ENCODE data around the gene WDR7. TPM values are rescaled to one million over a fixed set of nuclear protein-coding genes. Genes with fewer than 3 reads are reported as not detected.

WDR7 gene
- total and polyA plus RNA-seq, 2 experiments from 2014 or later, result 5.9 to 19.0 TPM

DNA sequence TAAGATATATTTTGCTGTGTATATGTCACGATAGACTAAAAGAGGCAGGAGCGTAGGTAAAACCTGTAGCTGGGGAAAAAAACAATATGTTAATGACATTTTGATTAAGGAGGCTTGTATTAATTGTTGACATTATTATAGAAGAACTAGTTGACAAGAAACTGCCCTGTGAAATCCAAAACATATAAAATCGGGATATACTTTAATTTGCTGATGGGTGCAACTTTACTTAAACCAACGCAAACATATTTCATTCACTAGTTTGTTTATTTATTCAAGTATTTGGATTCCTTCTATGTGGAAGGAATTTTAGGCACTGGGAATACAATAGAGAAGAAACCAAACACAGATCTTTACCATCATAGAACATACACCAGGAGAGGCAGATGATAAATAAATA lies 8.0 kb downstream of the WDR7 start:
- no peaks in the 10 kb centered on the region for H3K9me2 ChIP-seq (replicated peaks; ENCODE audit: insufficient read depth)
- TF ChIP-seq, protein P1, sequence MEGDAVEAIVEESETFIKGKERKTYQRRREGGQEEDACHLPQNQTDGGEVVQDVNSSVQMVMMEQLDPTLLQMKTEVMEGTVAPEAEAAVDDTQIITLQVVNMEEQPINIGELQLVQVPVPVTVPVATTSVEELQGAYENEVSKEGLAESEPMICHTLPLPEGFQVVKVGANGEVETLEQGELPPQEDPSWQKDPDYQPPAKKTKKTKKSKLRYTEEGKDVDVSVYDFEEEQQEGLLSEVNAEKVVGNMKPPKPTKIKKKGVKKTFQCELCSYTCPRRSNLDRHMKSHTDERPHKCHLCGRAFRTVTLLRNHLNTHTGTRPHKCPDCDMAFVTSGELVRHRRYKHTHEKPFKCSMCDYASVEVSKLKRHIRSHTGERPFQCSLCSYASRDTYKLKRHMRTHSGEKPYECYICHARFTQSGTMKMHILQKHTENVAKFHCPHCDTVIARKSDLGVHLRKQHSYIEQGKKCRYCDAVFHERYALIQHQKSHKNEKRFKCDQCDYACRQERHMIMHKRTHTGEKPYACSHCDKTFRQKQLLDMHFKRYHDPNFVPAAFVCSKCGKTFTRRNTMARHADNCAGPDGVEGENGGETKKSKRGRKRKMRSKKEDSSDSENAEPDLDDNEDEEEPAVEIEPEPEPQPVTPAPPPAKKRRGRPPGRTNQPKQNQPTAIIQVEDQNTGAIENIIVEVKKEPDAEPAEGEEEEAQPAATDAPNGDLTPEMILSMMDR (IDR thresholded peaks at IDR 0.05; ENCODE audit: poor library complexity), result no peak
- TF ChIP-seq EZH2phosphoT487 (IDR thresholded peaks at IDR 0.05; ENCODE audit: low read depth, severe bottlenecking, unreplicated experiment) (no peak), EZH2 (IDR thresholded peaks at IDR 0.05; ENCODE audit: borderline replicate concordance) (no peak)
- H3K36me3 ChIP-seq (replicated peaks; ENCODE audit: insufficient read depth, low read depth), result no peaks in the 10 kb centered on the region
- WGBS (ENCODE audit: low lambda C conversion rate, missing lambda C conversion rate), result 96% methylated on average over 4 of the region's 4 CpGs
- DNase-seq (ENCODE audit: low spot score), result no peak
- H3K4me1 ChIP-seq (ENCODE audit: insufficient read depth), result peaks cover 6% of the 10 kb centered on the region
- H3K79me2 ChIP-seq, result peaks cover 45% of the 10 kb centered on the region
- H3K9me3 ChIP-seq (ENCODE audit: low read depth), result no peaks in the 10 kb centered on the region
- no peak overlapping the region for H3K27ac ChIP-seq
- no peak overlapping the region for H3K4me3 ChIP-seq
- H3K27me3 ChIP-seq, result no peaks in the 10 kb centered on the region
- H4K20me1 ChIP-seq (ENCODE audit: insufficient read depth, poor library complexity, severe bottlenecking), result no peaks in the 10 kb centered on the region
- no peak overlapping the region for H2AFZ ChIP-seq
- no peak overlapping the region for H3K4me2 ChIP-seq

DNA sequence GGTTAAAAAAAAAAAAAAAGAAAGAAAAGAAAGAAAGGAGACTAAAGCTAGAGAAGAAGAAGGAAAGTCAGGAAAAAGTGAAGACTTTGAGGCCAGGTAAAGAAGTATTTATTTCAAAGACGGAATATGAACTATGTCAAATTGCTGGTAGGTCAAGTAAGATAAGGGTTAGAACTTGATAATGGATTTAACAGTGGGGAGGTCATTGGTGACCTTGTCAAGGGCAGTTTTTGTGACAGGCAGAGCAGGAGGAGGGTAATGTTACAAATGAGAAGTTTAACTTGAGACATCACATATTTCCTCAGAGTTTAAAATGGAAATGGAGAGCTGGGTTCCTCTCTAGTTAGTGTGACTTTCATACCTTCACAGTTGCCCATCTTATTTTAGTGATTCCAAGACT lies 9.5 kb downstream of the WDR7 start:
- H3K9me3 ChIP-seq (ENCODE audit: low read depth), result no peaks in the 10 kb centered on the region
- no peak overlapping the region for H3K4me2 ChIP-seq
- no peaks in the 10 kb centered on the region for H3K27me3 ChIP-seq
- H3K79me2 ChIP-seq, result peaks cover 44% of the 10 kb centered on the region
- no peak for TF ChIP-seq EZH2 (IDR thresholded peaks at IDR 0.05; ENCODE audit: borderline replicate concordance)
- TF ChIP-seq EZH2phosphoT487 (IDR thresholded peaks at IDR 0.05; ENCODE audit: low read depth, severe bottlenecking, unreplicated experiment), result no peak
- TF ChIP-seq, protein P1 (IDR thresholded peaks at IDR 0.05; ENCODE audit: poor library complexity), result no peak
- 81% methylated on average over 1 of the region's 1 CpG for WGBS (ENCODE audit: low lambda C conversion rate, missing lambda C conversion rate)
- H3K4me3 ChIP-seq, result no peak overlapping the region
- H3K36me3 ChIP-seq (replicated peaks; ENCODE audit: insufficient read depth, low read depth), result no peaks in the 10 kb centered on the region
- no peaks in the 10 kb centered on the region for H3K9me2 ChIP-seq (replicated peaks; ENCODE audit: insufficient read depth)
- H3K27ac ChIP-seq, result no peak overlapping the region
- H4K20me1 ChIP-seq (ENCODE audit: insufficient read depth, poor library complexity, severe bottlenecking), result no peaks in the 10 kb centered on the region
- DNase-seq (ENCODE audit: low spot score), result no peak
- H2AFZ ChIP-seq, result no peak overlapping the region
- peaks cover 6% of the 10 kb centered on the region for H3K4me1 ChIP-seq (ENCODE audit: insufficient read depth)

DNA sequence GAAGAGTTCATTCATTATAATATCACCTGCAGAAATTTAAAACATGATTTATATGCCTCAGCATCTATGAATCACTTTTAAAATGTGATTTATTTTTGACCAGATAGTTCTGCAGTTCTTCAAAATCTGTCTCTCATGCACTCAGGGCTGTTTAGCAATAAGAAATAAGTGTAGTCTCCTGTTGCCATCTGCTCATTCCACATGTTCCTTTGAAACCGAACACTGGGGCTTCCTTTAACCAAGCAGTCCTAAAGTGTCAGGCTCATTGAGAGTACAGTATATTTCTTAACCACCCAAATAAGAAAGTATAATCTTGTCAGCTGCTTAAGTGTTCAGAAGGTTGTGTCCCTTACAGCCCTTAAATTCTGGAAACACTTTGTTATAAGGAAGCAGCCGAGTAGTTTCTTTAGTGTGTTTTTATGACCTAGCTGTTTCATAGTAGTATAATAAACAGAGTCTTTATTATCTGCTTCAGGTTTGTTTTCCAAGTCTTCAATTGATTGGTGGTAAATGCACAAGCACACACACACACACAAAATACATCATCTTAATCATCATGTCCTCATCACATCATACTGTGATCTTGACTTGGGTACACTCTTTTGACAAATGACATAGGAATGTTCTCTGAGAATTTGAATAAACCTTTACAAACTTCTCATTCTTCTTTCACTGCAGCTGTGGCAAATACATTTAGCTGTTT lies 10.4 kb downstream of the WDR7 start:
- no peaks in the 10 kb centered on the region for H3K9me3 ChIP-seq (ENCODE audit: low read depth)
- H3K27ac ChIP-seq, result no peak overlapping the region
- H2AFZ ChIP-seq, result no peak overlapping the region
- H3K4me2 ChIP-seq, result no peak overlapping the region
- H3K4me3 ChIP-seq, result no peak overlapping the region
- peaks cover 6% of the 10 kb centered on the region for H3K4me1 ChIP-seq (ENCODE audit: insufficient read depth)
- no peaks in the 10 kb centered on the region for H4K20me1 ChIP-seq (ENCODE audit: insufficient read depth, poor library complexity, severe bottlenecking)
- peaks cover 42% of the 10 kb centered on the region for H3K79me2 ChIP-seq
- no peaks in the 10 kb centered on the region for H3K36me3 ChIP-seq (replicated peaks; ENCODE audit: insufficient read depth, low read depth)
- TF ChIP-seq EZH2 (IDR thresholded peaks at IDR 0.05; ENCODE audit: borderline replicate concordance) (no peak), EZH2phosphoT487 (IDR thresholded peaks at IDR 0.05; ENCODE audit: low read depth, severe bottlenecking, unreplicated experiment) (no peak)
- TF ChIP-seq, protein P1 (IDR thresholded peaks at IDR 0.05; ENCODE audit: poor library complexity), result no peak
- H3K27me3 ChIP-seq, result no peaks in the 10 kb centered on the region
- 36% methylated on average over 2 of the region's 2 CpGs for WGBS (ENCODE audit: low lambda C conversion rate, missing lambda C conversion rate)
- H3K9me2 ChIP-seq (replicated peaks; ENCODE audit: insufficient read depth), result no peaks in the 10 kb centered on the region
- DNase-seq (ENCODE audit: low spot score), result no peak
